B cell (primary cell): ENCODE results near the gene RASA3. TPM values are rescaled to one million over a fixed set of nuclear protein-coding genes. Genes with fewer than 3 reads are reported as not detected.
A peak's percentile ranks its signal among the peaks of the same experiment; 100 is the strongest.

ENCODE experiments used
- ATAC-seq: fragments of 200-7000 bp; cut with Tn5 transposase; one replicate; pipeline ENCODE4 v1.10.0; 2021; ENCODE audit warnings: low read depth, mild to moderate bottlenecking, moderate number of reproducible peaks, moderate library complexity
- CTCF ChIA-PET: fragments of 350-600 bp; sonication (Branson Sonifier 250); formaldehyde crosslinking; loops from one replicate; lab custom pipeline; 2021; ENCODE audit warnings: antibody characterized with exemption, inconsistent platforms; lab: Charles Lee
- POLR2A ChIA-PET: fragments of 350-600 bp; sonication (Branson Sonifier 250); formaldehyde crosslinking; loops from one replicate; lab custom pipeline; 2021; ENCODE audit warnings: antibody characterized with exemption; lab: Charles Lee
- DNase-seq: peaks from one replicate; pipeline ENCODE4 v3.0.0; 2013
- H2AFZ ChIP-seq: 2 replicates; pipeline ENCODE4 v1.6.1; 2012; ENCODE audit warnings: mild to moderate bottlenecking, low read depth, low read length; ENCODE audit not compliant: insufficient read depth, poor library complexity, severe bottlenecking
- H3K27ac ChIP-seq, 2 donors: 1 replicate in 1 of 2; 2 replicates in 1 of 2; pipeline ENCODE4 v1.5.1; 2012 to 2013; ENCODE audit warnings: low read length in 2 of 2, mild to moderate bottlenecking in 2 of 2, moderate library complexity in 1 of 2
- H3K27me3 ChIP-seq, 4 experiments: fragments of 200-600 bp in 1 of 4; sonication (generic) in 1 of 4; replicated peaks in 1 of 4; 1 replicate in 2 of 4; 2 replicates in 2 of 4; pipeline versions ENCODE4 v1.6.1 to v1.7.0; 2013 to 2016; ENCODE audit warnings: low read length in 3 of 4, mild to moderate bottlenecking in 2 of 4, mixed read lengths in 1 of 4, moderate library complexity in 1 of 4; ENCODE audit not compliant: insufficient read depth in 4 of 4, control insufficient read depth in 3 of 4; ENCODE audit errors: control extremely low read depth in 1 of 4
- H3K36me3 ChIP-seq, 2 experiments: replicated peaks in 1 of 2; 1 replicate in 1 of 2; 2 replicates in 1 of 2; pipeline versions ENCODE4 v1.6.1 to v1.7.1; 2013; ENCODE audit warnings: low read length in 1 of 2; ENCODE audit not compliant: insufficient read depth in 2 of 2, control insufficient read depth in 1 of 2; ENCODE audit errors: control extremely low read depth in 1 of 2, extremely low read depth in 1 of 2
- H3K4me1 ChIP-seq, 2 donors: fragments of 200-600 bp in 1 of 2; sonication (generic) in 1 of 2; 1 replicate in 1 of 2; 2 replicates in 1 of 2; pipeline versions ENCODE4 v1.5.1 to v1.6.1; 2013 to 2017; ENCODE audit warnings: low read length in 2 of 2; ENCODE audit not compliant: control insufficient read depth in 2 of 2, insufficient read depth in 2 of 2
- H3K4me2 ChIP-seq: replicated peaks from 2 replicates; pipeline ENCODE3; 2012; ENCODE audit warnings: mild to moderate bottlenecking, low read depth, low read length; ENCODE audit not compliant: poor library complexity, severe bottlenecking
- H3K4me3 ChIP-seq, 5 experiments: fragments of 200-600 bp in 1 of 5; sonication (generic) in 1 of 5; 1 replicate in 3 of 5; 2 replicates in 2 of 5; pipeline versions ENCODE4 v1.5.1 to v1.7.0; 2011 to 2016; ENCODE audit warnings: low read length in 4 of 5, mild to moderate bottlenecking in 4 of 5, low read depth in 2 of 5, control low read depth in 1 of 5, moderate library complexity in 1 of 5; ENCODE audit not compliant: insufficient read depth in 1 of 5; ENCODE audit errors: control extremely low read depth in 1 of 5, extremely low read depth in 1 of 5
- H3K79me2 ChIP-seq: fragments of 200-600 bp; sonication (generic); one replicate; pipeline ENCODE4 v1.6.0; 2016; ENCODE audit warnings: low read length; ENCODE audit not compliant: control insufficient read depth, insufficient read depth
- H3K9ac ChIP-seq: fragments of 200-600 bp; sonication (generic); 2 replicates; pipeline ENCODE4 v1.6.1; 2017; ENCODE audit warnings: mild to moderate bottlenecking, low read length, moderate library complexity
- H3K9me3 ChIP-seq, 3 donors: one replicate each; pipeline versions ENCODE4 v1.6.1 to v1.7.1; 2013; ENCODE audit warnings: low read length in 2 of 3; ENCODE audit not compliant: control insufficient read depth in 2 of 3, insufficient read depth in 1 of 3; ENCODE audit errors: control extremely low read depth in 1 of 3
- H4K20me1 ChIP-seq: 2 replicates; pipeline ENCODE4 v1.6.0; 2012; ENCODE audit warnings: mild to moderate bottlenecking, low read length; ENCODE audit not compliant: insufficient read depth, control insufficient read depth, poor library complexity, severe bottlenecking
- H3K27ac Mint-ChIP-seq: one replicate; pipeline ENCODE4 v1.8.0; 2021; ENCODE audit warnings: mixed read lengths
- H3K27me3 Mint-ChIP-seq: one replicate; pipeline ENCODE4 v1.8.0; 2021; ENCODE audit warnings: mixed read lengths
- H3K4me1 Mint-ChIP-seq: one replicate; pipeline ENCODE4 v1.8.0; 2021; ENCODE audit warnings: mixed read lengths
- H3K4me3 Mint-ChIP-seq: one replicate; pipeline ENCODE4 v1.8.0; 2021; ENCODE audit warnings: mixed read lengths
- H3K9me3 Mint-ChIP-seq: one replicate; pipeline ENCODE4 v1.8.0; 2022; ENCODE audit warnings: mixed read lengths; ENCODE audit not compliant: insufficient read depth
- EZH2 ChIP-seq: IDR thresholded peaks from 2 replicates; pipeline ENCODE4 v1.6.1; 2012; ENCODE audit warnings: borderline replicate concordance, low read depth, mild to moderate bottlenecking, moderate library complexity, low read length; ENCODE audit not compliant: insufficient read depth, poor library complexity, severe bottlenecking
- WGBS: methylation state at CpG from one replicate; pipeline ENCODE4 v1.1.5; 2013; ENCODE audit warnings: missing lambda C conversion rate; ENCODE audit not compliant: insufficient coverage; 5-methylcytosine and 5-hydroxymethylcytosine counted together
- intact Hi-C: fragments of 100-400 bp; cut with micrococcal nuclease; formaldehyde crosslinking; loops from one replicate; pipeline ENCODE4 v1.10.0; 2022
- polyA plus RNA-seq: library from polyadenylated mRNA; depleted of rRNA; stranded (reverse); fragments of >200 nt; gene quantifications from 2 replicates; pipeline ENCODE4 v1.2.3, GENCODE V29; 2012
- total RNA-seq, 2 donors: library from RNA; stranded (reverse); fragments of 120-200 nt in 1 of 2; gene quantifications; 1 replicate in 1 of 2; 2 replicates in 1 of 2; pipeline versions ENCODE4 v1.2.3 to v1.2.4, GENCODE V29; 2013 to 2022
- TF ChIP-seq, protein P1 (sequence below): fragments of 200-600 bp; IDR thresholded peaks from one replicate; pipeline ENCODE4 v1.8.0; 2022; ENCODE audit warnings: antibody characterized with exemption, mild to moderate bottlenecking

RASA3 gene
- total and polyA plus RNA-seq, 2 donors (not counting 1 experiment from before 2014, with no cell fraction given), result 54.2 to 87.4 TPM

DNA sequence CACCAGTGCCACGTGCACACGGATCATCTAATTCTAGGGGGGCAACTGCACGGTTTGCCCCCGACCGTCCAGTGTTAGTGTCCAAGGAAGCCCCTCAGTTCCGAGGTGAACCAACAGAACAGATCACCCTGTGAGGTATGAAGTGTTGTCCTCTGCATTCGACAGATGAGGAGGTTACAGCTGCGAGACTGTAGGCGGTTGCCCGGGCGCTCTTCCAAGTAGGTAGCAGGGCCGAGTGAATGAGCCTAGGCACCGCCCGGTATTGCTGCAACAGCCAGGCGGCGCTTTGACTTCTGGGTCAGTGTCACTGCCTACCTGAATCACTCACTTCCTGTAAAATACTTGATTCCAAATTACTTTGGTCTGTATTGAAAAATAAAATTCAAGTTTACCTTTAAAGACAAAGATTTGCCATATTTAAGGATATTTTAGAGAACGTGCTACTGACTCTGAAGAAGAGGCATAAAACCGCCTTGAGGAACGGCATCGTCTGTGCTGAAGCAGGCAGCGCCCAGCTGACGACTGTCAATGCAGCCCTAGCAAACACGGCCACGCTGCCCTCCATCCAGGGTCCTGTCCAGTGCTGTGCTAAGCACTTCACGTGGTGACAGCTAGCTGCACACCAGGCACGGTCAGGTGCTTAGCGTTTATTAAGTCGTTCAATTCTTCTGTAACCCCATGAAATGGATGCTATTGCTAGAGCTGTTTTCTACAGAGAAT lies 19.3 kb upstream of the RASA3 start:
- no peaks in the 10 kb centered on the region for H4K20me1 ChIP-seq
- H3K27me3 ChIP-seq, result no peaks in the 10 kb centered on the region
- no peak overlapping the region for H3K4me2 ChIP-seq
- Mint-ChIP-seq H3K4me1 (peaks cover 40% of the 10 kb centered on the region), H3K4me3 (no peak overlapping the region), H3K27me3 (peaks cover 13% of the 10 kb centered on the region), H3K9me3 (no peaks in the 10 kb centered on the region), H3K27ac (no peak overlapping the region)
- no peak overlapping the region for H2AFZ ChIP-seq
- H3K9ac ChIP-seq, result no peak overlapping the region
- 93% methylated on average over 24 of the region's 28 CpGs for WGBS
- peaks cover 12% of the 10 kb centered on the region for H3K79me2 ChIP-seq
- ATAC-seq (no peak), DNase-seq (no peak)
- ChIA-PET CTCF (no interaction called here), POLR2A (no interaction called here)
- H3K27ac ChIP-seq, result no peak overlapping the region
- no peaks in the 10 kb centered on the region for H3K9me3 ChIP-seq
- TF ChIP-seq, protein P1, sequence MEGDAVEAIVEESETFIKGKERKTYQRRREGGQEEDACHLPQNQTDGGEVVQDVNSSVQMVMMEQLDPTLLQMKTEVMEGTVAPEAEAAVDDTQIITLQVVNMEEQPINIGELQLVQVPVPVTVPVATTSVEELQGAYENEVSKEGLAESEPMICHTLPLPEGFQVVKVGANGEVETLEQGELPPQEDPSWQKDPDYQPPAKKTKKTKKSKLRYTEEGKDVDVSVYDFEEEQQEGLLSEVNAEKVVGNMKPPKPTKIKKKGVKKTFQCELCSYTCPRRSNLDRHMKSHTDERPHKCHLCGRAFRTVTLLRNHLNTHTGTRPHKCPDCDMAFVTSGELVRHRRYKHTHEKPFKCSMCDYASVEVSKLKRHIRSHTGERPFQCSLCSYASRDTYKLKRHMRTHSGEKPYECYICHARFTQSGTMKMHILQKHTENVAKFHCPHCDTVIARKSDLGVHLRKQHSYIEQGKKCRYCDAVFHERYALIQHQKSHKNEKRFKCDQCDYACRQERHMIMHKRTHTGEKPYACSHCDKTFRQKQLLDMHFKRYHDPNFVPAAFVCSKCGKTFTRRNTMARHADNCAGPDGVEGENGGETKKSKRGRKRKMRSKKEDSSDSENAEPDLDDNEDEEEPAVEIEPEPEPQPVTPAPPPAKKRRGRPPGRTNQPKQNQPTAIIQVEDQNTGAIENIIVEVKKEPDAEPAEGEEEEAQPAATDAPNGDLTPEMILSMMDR, result no peak
- TF ChIP-seq EZH2, result no peak
- no peaks in the 10 kb centered on the region for H3K36me3 ChIP-seq
- intact Hi-C loops, result no loop called here
- H3K4me1 ChIP-seq, result peaks cover 37 to 53% of the 10 kb centered on the region in 2 donors
- no peak overlapping the region for H3K4me3 ChIP-seq

DNA sequence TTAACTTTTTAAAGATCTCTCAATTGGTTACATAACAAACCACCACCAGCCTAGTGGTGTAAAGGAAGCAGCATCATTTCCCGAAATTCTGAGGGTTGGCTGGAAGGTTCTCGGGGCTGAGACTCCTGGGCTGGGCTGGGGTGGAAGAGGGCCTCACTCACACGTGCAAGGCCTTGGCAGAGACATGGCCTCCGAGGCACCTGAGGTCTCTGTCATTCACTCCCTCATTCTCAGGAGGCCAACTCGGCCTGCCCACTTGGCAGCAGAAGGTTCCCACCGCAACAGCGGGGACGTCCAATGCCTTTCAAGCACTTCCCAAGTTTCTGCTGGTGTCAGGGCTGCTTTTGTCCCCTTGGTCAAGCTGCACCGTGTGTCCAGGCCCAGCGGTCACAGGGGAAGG lies 18.6 kb upstream of the RASA3 start:
- no peak for ATAC-seq

More for the DNA sequence above, 18.6 kb upstream of the RASA3 start:
- Histone ChIP-seq H3K9me3 (no peaks in the 10 kb centered on the region), H3K4me1 (peaks cover 44 to 56% of the 10 kb centered on the region in 2 donors), H2AFZ (no peak overlapping the region), H3K4me2 (no peak overlapping the region), H3K9ac (no peak overlapping the region), H3K27ac (no peak overlapping the region), H3K79me2 (peaks cover 12% of the 10 kb centered on the region), H4K20me1 (no peaks in the 10 kb centered on the region), H3K36me3 (no peaks in the 10 kb centered on the region), H3K4me3 (no peak overlapping the region), H3K27me3 (no peaks in the 10 kb centered on the region)
- peaks cover 36% of the 10 kb centered on the region for H3K4me1 Mint-ChIP-seq
- H3K27ac Mint-ChIP-seq, result peak overlapping the region; percentile 56
- H3K27me3 Mint-ChIP-seq, result peaks cover 13% of the 10 kb centered on the region
- TF ChIP-seq EZH2, result no peak
- TF ChIP-seq, protein P1, result no peak
- intact Hi-C loops, result no loop called here
- H3K9me3 Mint-ChIP-seq, result no peaks in the 10 kb centered on the region
- CTCF ChIA-PET, result no interaction called here
- POLR2A ChIA-PET, result no interaction called here
- DNase-seq, result no peak
- H3K4me3 Mint-ChIP-seq, result no peak overlapping the region
- WGBS, result 66% methylated on average over 10 of the region's 10 CpGs
